ENCODE measurements around the gene TCF7L1. TPM values are rescaled to one million over a fixed set of nuclear protein-coding genes. Genes with fewer than 3 reads are reported as not detected.

The TCF7L1 gene
- total RNA-seq, 1 experiment from 2014 or later: 30.4 TPM

GRCh38 chr2:85318222-85319074 is 185.3 kb downstream of the TCF7L1 start:
- H3K4me3 ChIP-seq (ENCODE audit: low read depth in 2 of 2, low read length in 2 of 2): no peak overlapping the region
- DNase-seq (ENCODE audit: low read depth, low spot score): no peak
- H3K27me3 ChIP-seq (ENCODE audit: control insufficient read depth, insufficient read depth, low read length): no peaks in the 10 kb centered on the region
- intact Hi-C loops (cut with micrococcal nuclease; ENCODE audit: unreplicated experiment) (no loop called here), in situ Hi-C loops (cut with HindIII; ENCODE audit: low pct_unique_long_range_greater_than_20kb, low sequenced_read_pairs) (no loop called here)
- H3K4me1 ChIP-seq (ENCODE audit: control insufficient read depth, insufficient read depth, low read length): no peaks in the 10 kb centered on the region
- POLR2A ChIA-PET: interaction anchor here (0.6 kb wide), 1 partner anchor 273 kb away, joined by 4 read pairs; no protein-coding TSS in a partner anchor
- TF ChIP-seq POLR2AphosphoS5 (IDR thresholded peaks at IDR 0.05; ENCODE audit: low read depth, low read length): no peak
- no peak for TF ChIP-seq CTCF (IDR thresholded peaks at IDR 0.05)
- no peak for TF ChIP-seq SIN3A (IDR thresholded peaks at IDR 0.05; ENCODE audit: borderline replicate concordance, insufficient read depth, low read depth, low read length)
- TF ChIP-seq TCF7L2 (IDR thresholded peaks at IDR 0.05; ENCODE audit: low read depth, low read length): no peak
- no peak for TF ChIP-seq REST (IDR thresholded peaks at IDR 0.05; ENCODE audit: insufficient read depth in 1 of 2, low read depth in 2 of 2, low read length in 1 of 2)
- BruUV-seq (replicated peaks): no TSS peak
- no peaks in the 10 kb centered on the region for H3K9me3 ChIP-seq (ENCODE audit: control insufficient read depth, insufficient read depth, low read depth, low read length)
- no peak overlapping the region for H3K27ac ChIP-seq (ENCODE audit: low read length)
- peaks cover 15% of the 10 kb centered on the region for H3K36me3 ChIP-seq (ENCODE audit: control insufficient read depth, insufficient read depth, low read length)
- ATAC-seq: peak; percentile 31; the same call in 1 of the 2 replicates
- CTCF ChIA-PET: no interaction called here

- TF ChIP-seq CTCF (IDR thresholded peaks at IDR 0.05) (no peak), POLR2AphosphoS5 (IDR thresholded peaks at IDR 0.05; ENCODE audit: low read depth, low read length) (no peak), SIN3A (IDR thresholded peaks at IDR 0.05; ENCODE audit: borderline replicate concordance, insufficient read depth, low read depth, low read length) (no peak), REST (IDR thresholded peaks at IDR 0.05; ENCODE audit: insufficient read depth in 1 of 2, low read depth in 2 of 2, low read length in 1 of 2) (no peak), TCF7L2 (IDR thresholded peaks at IDR 0.05; ENCODE audit: low read depth, low read length) (no peak)
- ATAC-seq (no peak), DNase-seq (ENCODE audit: low read depth, low spot score) (no peak)
- ChIA-PET CTCF (no interaction called here), POLR2A (interaction anchor here (0.6 kb wide), 1 partner anchor 541 kb away, joined by 3 read pairs; no protein-coding TSS in a partner anchor)
- H3K4me1 ChIP-seq (ENCODE audit: control insufficient read depth, insufficient read depth, low read length): peaks cover 1% of the 10 kb centered on the region; the same call in 1 of the 2 replicates
- no TSS peak for BruUV-seq (replicated peaks)
- no peak overlapping the region for H3K27ac ChIP-seq (ENCODE audit: low read length)
- peaks cover 23% of the 10 kb centered on the region for H3K36me3 ChIP-seq (ENCODE audit: control insufficient read depth, insufficient read depth, low read length)
- no peaks in the 10 kb centered on the region for H3K9me3 ChIP-seq (ENCODE audit: control insufficient read depth, insufficient read depth, low read depth, low read length)
- intact Hi-C loops (cut with micrococcal nuclease; ENCODE audit: unreplicated experiment) (no loop called here), in situ Hi-C loops (cut with HindIII; ENCODE audit: low pct_unique_long_range_greater_than_20kb, low sequenced_read_pairs) (no loop called here)
- H3K27me3 ChIP-seq (ENCODE audit: control insufficient read depth, insufficient read depth, low read length): no peaks in the 10 kb centered on the region
- no peak overlapping the region for H3K4me3 ChIP-seq (ENCODE audit: low read depth in 2 of 2, low read length in 2 of 2)
These were observed 186.6 kb downstream of the TCF7L1 start for GRCh38 chr2:85319796-85320195.

All from Panc1 (cell line).